PC-3 (cell line): ENCODE data around the gene ADARB2. TPM values are rescaled to one million over a fixed set of nuclear protein-coding genes. Genes with fewer than 3 reads are reported as not detected.

Experiments
- ATAC-seq: fragments of 200-7000 bp; cut with Tn5 transposase; 2 replicates; pipeline ENCODE4 v1.9.1; 2020; ENCODE audit warnings: mild to moderate bottlenecking, moderate library complexity
- BruUV-seq: library from RNA; stranded (reverse); fragments of 400-500 nt; replicated peaks from 2 replicates; lab custom pipeline; 2021; lab: Mats Ljungman, UMichigan
- CTCF ChIA-PET: fragments of 300-600 bp; sonication (Branson Sonifier 250); formaldehyde crosslinking; loops from one replicate; lab custom pipeline; 2022; ENCODE audit warnings: antibody characterized with exemption; lab: Charles Lee
- POLR2A ChIA-PET: fragments of 300-600 bp; sonication (Branson Sonifier 250); formaldehyde crosslinking; loops from one replicate; lab custom pipeline; 2022; ENCODE audit warnings: antibody characterized with exemption; ENCODE audit not compliant: unreplicated experiment; lab: Charles Lee
- DNase-seq: peaks from one replicate; pipeline ENCODE4 v3.0.0-alpha.2; 2015
- H2AFZ ChIP-seq: fragments of 300-600 bp; sonication (generic); 2 replicates; pipeline ENCODE4 v1.6.0; 2016; ENCODE audit warnings: antibody characterized with exemption, low read length
- H3F3A ChIP-seq: fragments of 300-600 bp; sonication (generic); one replicate; pipeline ENCODE4 v1.6.0; 2017; ENCODE audit warnings: antibody characterized with exemption, low read length, control low read depth, mild to moderate bottlenecking; ENCODE audit not compliant: unreplicated experiment
- H3K27ac ChIP-seq: fragments of 300-600 bp; sonication (generic); 2 replicates; pipeline ENCODE4 v1.5.1; 2016; ENCODE audit warnings: mild to moderate bottlenecking, low read length
- H3K27me3 ChIP-seq: fragments of 300-600 bp; sonication (generic); 2 replicates; pipeline ENCODE4 v1.6.1; 2016; ENCODE audit warnings: low read length, mixed read lengths
- H3K36me3 ChIP-seq: fragments of 300-600 bp; sonication (generic); 2 replicates; pipeline ENCODE4 v1.6.1; 2016; ENCODE audit warnings: low read depth, mixed run types, low read length, mixed read lengths
- H3K4me1 ChIP-seq: fragments of 300-600 bp; sonication (generic); 2 replicates; pipeline ENCODE4 v1.5.1; 2016; ENCODE audit warnings: low read length; ENCODE audit not compliant: insufficient read depth
- H3K4me2 ChIP-seq: fragments of 300-600 bp; sonication (generic); 2 replicates; pipeline ENCODE4 v1.6.0; 2016; ENCODE audit warnings: low read length
- H3K4me3 ChIP-seq: fragments of 300-600 bp; sonication (generic); 2 replicates; pipeline ENCODE4 v1.5.1; 2016; ENCODE audit warnings: mild to moderate bottlenecking, low read length, mixed read lengths
- H3K79me2 ChIP-seq: fragments of 300-600 bp; sonication (generic); 2 replicates; pipeline ENCODE4 v1.6.1; 2017; ENCODE audit warnings: low read length, mixed read lengths
- H3K9ac ChIP-seq: fragments of 300-600 bp; sonication (generic); 2 replicates; pipeline ENCODE4 v1.6.0; 2016; ENCODE audit warnings: mild to moderate bottlenecking, low read length
- H3K9me2 ChIP-seq: fragments of 300-600 bp; sonication (generic); replicated peaks from 2 replicates; pipeline ENCODE4 v1.6.1; 2016; ENCODE audit warnings: mixed run types, low read length, mixed read lengths
- H3K9me3 ChIP-seq: fragments of 300-600 bp; sonication (generic); 2 replicates; pipeline ENCODE4 v1.6.1; 2016; ENCODE audit warnings: low read length, mixed read lengths
- H4K20me1 ChIP-seq: fragments of 300-600 bp; sonication (generic); 2 replicates; pipeline ENCODE4 v1.6.1; 2016; ENCODE audit warnings: low read length, mixed read lengths
- CTCF ChIP-seq: fragments of 300-600 bp; sonication (generic); conservative IDR thresholded peaks from 2 replicates; pipeline ENCODE4 v1.5.1; 2017; ENCODE audit warnings: antibody characterized with exemption, low read depth, mild to moderate bottlenecking, low read length
- EZH2 ChIP-seq: fragments of 300-600 bp; sonication (generic); IDR thresholded peaks from one replicate; pipeline ENCODE4 v1.6.1; 2017; ENCODE audit warnings: antibody characterized with exemption, mild to moderate bottlenecking, low read length; ENCODE audit not compliant: unreplicated experiment
- EZH2phosphoT487 ChIP-seq: fragments of 300-600 bp; sonication (generic); IDR thresholded peaks from 2 replicates; pipeline ENCODE4 v1.6.1; 2018; ENCODE audit warnings: mild to moderate bottlenecking, antibody characterized with exemption, low read length, borderline replicate concordance
- intact Hi-C: fragments of 100-400 bp; cut with micrococcal nuclease; formaldehyde crosslinking; loops from 2 replicates; pipeline ENCODE4 v1.9.0; 2023
- total RNA-seq: library from RNA; depleted of rRNA; stranded (reverse); fragments of >200 nt; gene quantifications from 2 replicates; pipeline ENCODE4 v1.2.3, GENCODE V29; 2014

Gene ADARB2
- total RNA-seq, 1 experiment from 2014 or later = not detected

- no peak overlapping the region for H3K27ac ChIP-seq
- H3K9me3 ChIP-seq = no peaks in the 10 kb centered on the region
- CTCF ChIA-PET = no interaction called here
- no peak overlapping the region for H2AFZ ChIP-seq
- no peak overlapping the region for H3K4me2 ChIP-seq
- no peak for DNase-seq
- intact Hi-C loops = no loop called here
- no peak overlapping the region for H3K4me3 ChIP-seq
- H3K79me2 ChIP-seq = no peaks in the 10 kb centered on the region
- H3K36me3 ChIP-seq = no peaks in the 10 kb centered on the region
- POLR2A ChIA-PET = no interaction called here
- H3K9ac ChIP-seq = no peak overlapping the region
- no peaks in the 10 kb centered on the region for H3K27me3 ChIP-seq
- H3K4me1 ChIP-seq = no peaks in the 10 kb centered on the region
- no TSS peak for BruUV-seq
- H4K20me1 ChIP-seq = no peaks in the 10 kb centered on the region
- no peaks in the 10 kb centered on the region for H3F3A ChIP-seq
- ATAC-seq = no peak
- TF ChIP-seq CTCF (no peak), EZH2 (no peak), EZH2phosphoT487 (no peak)
- H3K9me2 ChIP-seq = no peaks in the 10 kb centered on the region
These were observed 136.5 kb downstream of the ADARB2 start for GRCh38 chr10:1600861-1601260.

GRCh38 chr10:1598393-1599153 is 138.8 kb downstream of the ADARB2 start:
- ChIA-PET POLR2A (no interaction called here), CTCF (no interaction called here)
- intact Hi-C loops = no loop called here
- no peaks in the 10 kb centered on the region for H3K4me1 ChIP-seq
- no peaks in the 10 kb centered on the region for H4K20me1 ChIP-seq
- H3F3A ChIP-seq = no peaks in the 10 kb centered on the region
- no peaks in the 10 kb centered on the region for H3K9me2 ChIP-seq
- no peaks in the 10 kb centered on the region for H3K79me2 ChIP-seq
- no peak overlapping the region for H2AFZ ChIP-seq
- BruUV-seq = no TSS peak
- no peak overlapping the region for H3K27ac ChIP-seq
- H3K4me2 ChIP-seq = no peak overlapping the region
- no peak for TF ChIP-seq EZH2phosphoT487
- no peak for TF ChIP-seq CTCF
- no peak for TF ChIP-seq EZH2
- ATAC-seq = no peak
- H3K9ac ChIP-seq = no peak overlapping the region
- DNase-seq = no peak
- no peaks in the 10 kb centered on the region for H3K36me3 ChIP-seq
- H3K27me3 ChIP-seq = no peaks in the 10 kb centered on the region
- no peaks in the 10 kb centered on the region for H3K9me3 ChIP-seq
- H3K4me3 ChIP-seq = no peak overlapping the region
